GM10248 (cell line): ENCODE results near the gene C1QBP.

Source experiments
- CTCF ChIA-PET: fragments of 300-600 bp; sonication (Branson Sonifier 250); formaldehyde crosslinking; extraction: SDS; loops from one replicate; lab custom pipeline; 2021; ENCODE audit warnings: antibody characterized with exemption; lab: Yijun Ruan, JAX
- POLR2A ChIA-PET: fragments of 350-650 bp; sonication (Branson Sonifier 250); formaldehyde crosslinking; extraction: SDS; loops from one replicate; lab custom pipeline; 2020; ENCODE audit warnings: antibody characterized with exemption; lab: Yijun Ruan, JAX
- DNase-seq: peaks from one replicate; pipeline ENCODE4 v3.0.0; 2012; ENCODE audit errors: extremely low spot score
- TF ChIP-seq, protein P1 (sequence below): IDR thresholded peaks from 2 replicates; pipeline ENCODE4 v1.5.1; 2012; ENCODE audit warnings: mild to moderate bottlenecking, low read depth; ENCODE audit errors: extremely low read depth, missing control alignments, control extremely low read depth

Gene C1QBP

DNA sequence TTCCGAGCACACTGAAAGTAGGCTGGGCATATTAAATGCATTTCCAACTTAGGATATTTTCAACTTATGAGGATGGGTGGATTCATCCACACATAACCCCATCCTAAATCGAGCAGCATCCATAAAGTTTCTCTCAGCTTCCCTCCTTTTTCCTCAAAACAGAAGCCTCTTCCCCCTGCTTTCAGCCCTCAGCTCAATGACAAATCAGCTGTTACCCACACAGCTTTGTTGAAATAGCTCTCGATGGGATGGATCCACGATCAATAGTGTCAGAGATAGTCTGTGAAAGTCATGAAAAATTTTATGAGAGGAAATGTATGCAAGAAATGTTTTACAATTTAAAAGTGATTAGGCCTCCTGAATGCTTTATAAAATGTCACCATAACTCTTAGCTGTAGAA lies 27.3 kb upstream of the C1QBP start:
- ChIA-PET CTCF (interaction anchor here (1.6 kb wide), 1 partner anchor 27 kb away, joined by 13 read pairs; the partner anchor contains the start of gene C1QBP), POLR2A (no interaction called here)
- TF ChIP-seq, protein P1, sequence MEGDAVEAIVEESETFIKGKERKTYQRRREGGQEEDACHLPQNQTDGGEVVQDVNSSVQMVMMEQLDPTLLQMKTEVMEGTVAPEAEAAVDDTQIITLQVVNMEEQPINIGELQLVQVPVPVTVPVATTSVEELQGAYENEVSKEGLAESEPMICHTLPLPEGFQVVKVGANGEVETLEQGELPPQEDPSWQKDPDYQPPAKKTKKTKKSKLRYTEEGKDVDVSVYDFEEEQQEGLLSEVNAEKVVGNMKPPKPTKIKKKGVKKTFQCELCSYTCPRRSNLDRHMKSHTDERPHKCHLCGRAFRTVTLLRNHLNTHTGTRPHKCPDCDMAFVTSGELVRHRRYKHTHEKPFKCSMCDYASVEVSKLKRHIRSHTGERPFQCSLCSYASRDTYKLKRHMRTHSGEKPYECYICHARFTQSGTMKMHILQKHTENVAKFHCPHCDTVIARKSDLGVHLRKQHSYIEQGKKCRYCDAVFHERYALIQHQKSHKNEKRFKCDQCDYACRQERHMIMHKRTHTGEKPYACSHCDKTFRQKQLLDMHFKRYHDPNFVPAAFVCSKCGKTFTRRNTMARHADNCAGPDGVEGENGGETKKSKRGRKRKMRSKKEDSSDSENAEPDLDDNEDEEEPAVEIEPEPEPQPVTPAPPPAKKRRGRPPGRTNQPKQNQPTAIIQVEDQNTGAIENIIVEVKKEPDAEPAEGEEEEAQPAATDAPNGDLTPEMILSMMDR: no peak
- no peak for DNase-seq

DNA sequence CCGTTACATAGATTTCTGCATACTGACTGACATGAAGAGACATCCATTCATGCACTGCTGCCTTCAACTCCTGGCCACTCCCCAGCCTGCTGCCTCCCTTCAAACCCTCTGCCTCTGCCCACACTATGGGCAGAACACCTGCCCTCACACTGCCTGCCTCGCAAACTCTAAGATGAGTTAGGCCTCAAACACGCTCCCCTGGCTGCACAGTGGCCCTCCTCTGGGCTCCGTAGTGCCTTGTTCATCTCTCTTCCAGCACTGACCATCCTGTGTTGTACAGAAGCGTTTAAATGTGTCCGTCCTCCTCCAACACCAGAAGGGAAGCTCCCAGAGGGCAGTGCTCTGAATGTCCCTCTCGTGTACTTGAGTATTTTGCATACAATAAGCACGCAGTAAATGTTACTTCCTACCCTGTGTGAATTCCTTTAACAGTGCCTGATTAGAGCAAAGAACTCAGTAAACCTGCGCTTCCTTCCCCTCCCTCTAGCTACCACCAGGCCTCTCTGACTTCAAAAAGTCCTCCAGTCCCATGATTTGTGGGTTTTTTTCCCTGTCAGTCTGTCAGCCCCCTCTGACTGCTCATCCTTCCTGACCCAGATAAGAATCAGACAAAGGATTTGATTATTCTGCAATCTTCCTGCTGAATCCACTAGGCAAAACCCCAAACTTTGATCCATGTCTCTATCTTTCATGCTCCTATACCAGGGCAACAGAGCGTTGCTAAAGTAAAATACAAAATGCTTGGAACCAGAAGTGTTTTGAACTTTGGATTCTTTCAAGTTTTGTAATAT lies 26.0 kb upstream of the C1QBP start:
- ChIA-PET CTCF (interaction anchor here (0.9 to 2.7 kb wide), 2 partner anchors 25 to 32 kb away, joined by 4 to 16 read pairs; partner anchors contain the start of gene C1QBP), POLR2A (no interaction called here)
- TF ChIP-seq, protein P1: no peak
- no peak for DNase-seq

DNA sequence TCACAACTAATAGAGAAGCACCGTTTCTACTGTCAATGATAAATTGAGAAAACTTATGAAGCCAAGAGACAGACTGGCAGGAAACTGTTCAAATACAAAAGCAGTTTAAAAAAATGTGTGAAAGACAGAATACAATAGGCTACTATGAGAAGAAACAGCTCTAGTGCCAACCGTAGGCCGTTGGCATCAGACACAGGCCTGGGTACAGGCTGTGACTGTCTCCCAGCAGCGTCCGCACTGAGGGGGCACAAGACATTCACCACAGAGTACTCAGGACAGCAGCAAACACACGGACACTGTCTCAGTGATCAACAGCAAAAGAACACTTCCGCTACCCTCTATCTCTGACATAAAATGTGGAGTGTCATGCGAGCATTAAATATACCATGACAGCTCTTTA lies 7.8 kb upstream of the C1QBP start:
- POLR2A ChIA-PET: interaction anchor here (0.6 kb wide), 1 partner anchor 13 kb away, joined by 3 read pairs; no protein-coding TSS in a partner anchor
- CTCF ChIA-PET: interaction anchor here (1.4 kb wide), 1 partner anchor 9 kb away, joined by 4 read pairs; no protein-coding TSS in a partner anchor
- DNase-seq: no peak
- TF ChIP-seq, protein P1: no peak

DNA sequence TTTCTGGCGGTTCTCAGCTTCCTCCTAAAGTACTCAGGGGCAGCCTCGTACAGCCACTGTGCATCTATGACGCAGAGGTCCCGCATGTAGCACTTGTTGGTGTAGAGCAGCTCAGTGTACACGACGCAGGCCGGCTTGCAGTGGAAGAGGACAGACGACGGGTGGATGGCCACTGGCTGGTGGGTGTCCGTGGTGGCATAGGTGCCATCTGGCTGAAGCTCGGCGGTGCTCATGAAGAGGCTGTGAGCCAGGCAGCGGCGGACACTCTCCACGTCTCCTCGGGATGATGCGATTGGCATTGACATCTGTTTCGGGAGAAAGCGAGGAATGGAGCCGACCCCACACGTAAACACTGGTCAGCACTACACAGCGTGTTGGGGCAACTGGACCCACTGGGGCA lies 5.3 kb upstream of the C1QBP start:
- ChIA-PET POLR2A (no interaction called here), CTCF (interaction anchor here (1.7 kb wide), 1 partner anchor 10 kb away, joined by 8 read pairs; no protein-coding TSS in a partner anchor)
- no peak for DNase-seq
- TF ChIP-seq, protein P1: no peak

DNA sequence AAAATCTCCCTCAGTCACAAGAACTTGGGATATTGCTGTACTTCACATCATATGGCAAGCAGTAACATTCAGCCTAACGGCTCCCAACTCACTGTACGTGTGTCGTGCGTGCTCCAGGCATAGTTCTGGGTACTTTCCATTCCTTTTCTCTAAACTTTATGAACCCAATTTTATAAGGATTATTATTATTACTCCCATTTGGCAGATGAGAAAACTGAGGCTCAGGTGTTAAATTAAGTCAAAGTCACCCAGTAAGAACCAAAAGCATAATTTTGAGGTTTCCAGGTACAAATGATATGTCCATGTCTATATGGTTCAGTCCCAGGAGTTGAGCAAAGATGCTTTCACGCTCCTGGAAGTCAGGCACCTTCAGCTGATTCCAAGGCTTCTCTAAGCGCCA lies 4.8 kb upstream of the C1QBP start:
- POLR2A ChIA-PET: no interaction called here
- no peak for DNase-seq

DNA sequence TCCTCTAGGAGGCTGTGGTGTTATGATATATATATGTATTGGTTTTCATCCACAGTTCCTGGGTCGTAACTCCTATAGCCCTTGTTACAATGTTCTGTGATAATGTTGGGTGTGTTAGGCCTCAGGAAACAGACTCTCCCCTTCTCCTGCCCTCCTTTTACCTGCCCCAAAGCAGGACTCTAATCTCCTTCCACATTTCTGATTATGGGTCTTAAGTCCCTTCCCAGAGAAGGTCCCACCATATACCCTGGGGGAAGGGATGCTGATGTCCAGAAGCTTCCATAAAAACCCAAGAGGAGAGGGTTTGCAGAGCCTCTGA lies 450 bp upstream of the C1QBP start:
- TF ChIP-seq, protein P1: no peak
- DNase-seq: no peak
- CTCF ChIA-PET: interaction anchor here (0.7 to 6.1 kb wide), 43 partner anchors 10 to 530 kb away, joined by 3 to 45 read pairs (median 6); partner anchors contain the start of genes DHX33, NUP88 and RPAIN
- POLR2A ChIA-PET: interaction anchor here (0.7 to 1.4 kb wide), 4 partner anchors 11 to 66 kb away, joined by 3 to 4 read pairs (median 3); partner anchors contain the start of genes DERL2, MIS12 and NUP88

More for the DNA sequence above, 4.8 kb upstream of the C1QBP start:
- TF ChIP-seq, protein P1: no peak
- CTCF ChIA-PET: interaction anchor here (1.7 kb wide), 1 partner anchor 10 kb away, joined by 8 read pairs; no protein-coding TSS in a partner anchor
